ENCODE results near the gene POLA1. TPM values are rescaled to one million over a fixed set of nuclear protein-coding genes. Genes with fewer than 3 reads are reported as not detected.

The POLA1 gene
- total and polyA plus RNA-seq, 2 donors (not counting 1 experiment from before 2014, with no cell fraction given): 3.0 to 16.3 TPM

DNA sequence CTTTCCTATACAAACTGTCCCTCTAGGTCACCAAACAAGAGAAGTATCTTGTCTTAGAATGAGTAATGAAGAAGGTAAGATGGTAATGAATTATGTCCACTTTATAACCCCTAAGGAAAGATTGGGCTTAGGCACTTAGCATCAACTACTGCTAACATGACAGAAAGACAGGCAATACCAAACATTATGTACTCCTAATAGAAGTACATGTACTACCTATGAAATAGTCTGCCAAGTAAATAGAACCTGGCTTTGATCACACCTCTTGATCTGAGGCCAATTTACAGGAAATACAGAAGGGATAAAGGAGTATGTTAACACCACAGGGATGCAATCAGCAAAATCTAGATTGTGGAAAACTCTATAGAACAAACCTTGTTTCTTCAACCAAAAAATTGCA lies 32.4 kb upstream of the POLA1 start:
- Mint-ChIP-seq H3K4me1 (no peaks in the 10 kb centered on the region), H3K27ac (no peak overlapping the region), H3K27me3 (peaks cover 7% of the 10 kb centered on the region), H3K4me3 (no peak overlapping the region), H3K9me3 (ENCODE audit: insufficient read depth) (no peaks in the 10 kb centered on the region)
- H3K79me2 ChIP-seq (ENCODE audit: control insufficient read depth, insufficient read depth, low read length): no peaks in the 10 kb centered on the region
- DNase-seq: no peak
- no peak overlapping the region for H3K27ac ChIP-seq (ENCODE audit: low read length in 2 of 2)
- ATAC-seq (ENCODE audit: low read depth): no peak
- no peak overlapping the region for H3K4me2 ChIP-seq (replicated peaks; ENCODE audit: low read depth, low read length, poor library complexity, severe bottlenecking)
- CTCF ChIA-PET: no interaction called here
- POLR2A ChIA-PET: no interaction called here
- no peak overlapping the region for H3K9ac ChIP-seq (ENCODE audit: low read length)
- H4K20me1 ChIP-seq (ENCODE audit: control insufficient read depth, insufficient read depth, low read length, poor library complexity, severe bottlenecking): no peaks in the 10 kb centered on the region
- H2AFZ ChIP-seq (ENCODE audit: insufficient read depth, low read depth, low read length, poor library complexity, severe bottlenecking): no peak overlapping the region
- no peaks in the 10 kb centered on the region for H3K4me1 ChIP-seq (ENCODE audit: control insufficient read depth in 2 of 2, insufficient read depth in 2 of 2, low read length in 2 of 2)
- H3K36me3 ChIP-seq (replicated peaks in 1 of 2; ENCODE audit: control extremely low read depth in 1 of 2, control insufficient read depth in 1 of 2, extremely low read depth in 1 of 2, insufficient read depth in 2 of 2, low read length in 1 of 2): no peaks in the 10 kb centered on the region
- no peak for TF ChIP-seq EZH2 (IDR thresholded peaks at IDR 0.05; ENCODE audit: borderline replicate concordance, insufficient read depth, low read depth, low read length, poor library complexity, severe bottlenecking)
- TF ChIP-seq, protein P1, sequence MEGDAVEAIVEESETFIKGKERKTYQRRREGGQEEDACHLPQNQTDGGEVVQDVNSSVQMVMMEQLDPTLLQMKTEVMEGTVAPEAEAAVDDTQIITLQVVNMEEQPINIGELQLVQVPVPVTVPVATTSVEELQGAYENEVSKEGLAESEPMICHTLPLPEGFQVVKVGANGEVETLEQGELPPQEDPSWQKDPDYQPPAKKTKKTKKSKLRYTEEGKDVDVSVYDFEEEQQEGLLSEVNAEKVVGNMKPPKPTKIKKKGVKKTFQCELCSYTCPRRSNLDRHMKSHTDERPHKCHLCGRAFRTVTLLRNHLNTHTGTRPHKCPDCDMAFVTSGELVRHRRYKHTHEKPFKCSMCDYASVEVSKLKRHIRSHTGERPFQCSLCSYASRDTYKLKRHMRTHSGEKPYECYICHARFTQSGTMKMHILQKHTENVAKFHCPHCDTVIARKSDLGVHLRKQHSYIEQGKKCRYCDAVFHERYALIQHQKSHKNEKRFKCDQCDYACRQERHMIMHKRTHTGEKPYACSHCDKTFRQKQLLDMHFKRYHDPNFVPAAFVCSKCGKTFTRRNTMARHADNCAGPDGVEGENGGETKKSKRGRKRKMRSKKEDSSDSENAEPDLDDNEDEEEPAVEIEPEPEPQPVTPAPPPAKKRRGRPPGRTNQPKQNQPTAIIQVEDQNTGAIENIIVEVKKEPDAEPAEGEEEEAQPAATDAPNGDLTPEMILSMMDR (IDR thresholded peaks at IDR 0.05): no peak
- no peaks in the 10 kb centered on the region for H3K27me3 ChIP-seq (replicated peaks in 1 of 4; ENCODE audit: control extremely low read depth in 1 of 4, control insufficient read depth in 3 of 4, insufficient read depth in 4 of 4, low read length in 3 of 4)
- H3K4me3 ChIP-seq (ENCODE audit: control extremely low read depth in 1 of 5, extremely low read depth in 1 of 5, insufficient read depth in 1 of 5, low read depth in 2 of 5, low read length in 4 of 5): no peak overlapping the region
- no peaks in the 10 kb centered on the region for H3K9me3 ChIP-seq (ENCODE audit: control extremely low read depth in 1 of 3, control insufficient read depth in 2 of 3, insufficient read depth in 1 of 3, low read length in 2 of 3)
- intact Hi-C loops (cut with micrococcal nuclease): no loop called here

DNA sequence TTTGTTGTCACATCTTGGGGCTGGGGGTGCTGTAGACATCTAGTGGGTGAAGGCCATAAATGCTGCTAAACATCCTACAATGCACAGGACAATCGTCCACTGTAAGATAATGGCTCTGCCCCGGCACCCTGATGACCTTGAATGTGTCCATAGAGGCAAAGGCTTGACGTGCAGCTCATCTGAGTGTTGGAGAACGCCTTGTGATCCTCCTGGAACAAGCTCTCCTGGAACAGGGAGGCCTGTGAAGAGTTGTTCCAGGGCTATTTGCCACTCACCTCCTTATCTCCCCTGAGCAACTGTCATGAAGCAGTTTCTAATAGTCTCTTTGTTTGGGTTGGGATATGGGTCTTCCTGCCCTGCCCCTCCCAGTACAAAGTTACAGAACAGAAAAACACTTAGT lies 31.4 kb upstream of the POLA1 start:
- 93% methylated on average over 2 of the region's 4 CpGs for whole genome bisulfite sequencing (ENCODE audit: insufficient coverage)
- Mint-ChIP-seq H3K27ac (no peak overlapping the region), H3K4me1 (no peaks in the 10 kb centered on the region), H3K9me3 (ENCODE audit: insufficient read depth) (no peaks in the 10 kb centered on the region), H3K27me3 (peaks cover 7% of the 10 kb centered on the region), H3K4me3 (no peak overlapping the region)
- TF ChIP-seq, protein P1 (IDR thresholded peaks at IDR 0.05): no peak
- no peak for TF ChIP-seq EZH2 (IDR thresholded peaks at IDR 0.05; ENCODE audit: borderline replicate concordance, insufficient read depth, low read depth, low read length, poor library complexity, severe bottlenecking)
- ATAC-seq (ENCODE audit: low read depth) (no peak), DNase-seq (no peak)
- Histone ChIP-seq H3K4me2 (replicated peaks; ENCODE audit: low read depth, low read length, poor library complexity, severe bottlenecking) (no peak overlapping the region), H3K9me3 (ENCODE audit: control extremely low read depth in 1 of 3, control insufficient read depth in 2 of 3, insufficient read depth in 1 of 3, low read length in 2 of 3) (no peaks in the 10 kb centered on the region), H3K4me3 (ENCODE audit: control extremely low read depth in 1 of 5, extremely low read depth in 1 of 5, insufficient read depth in 1 of 5, low read depth in 2 of 5, low read length in 4 of 5) (no peak overlapping the region), H3K4me1 (ENCODE audit: control insufficient read depth in 2 of 2, insufficient read depth in 2 of 2, low read length in 2 of 2) (no peaks in the 10 kb centered on the region), H3K79me2 (ENCODE audit: control insufficient read depth, insufficient read depth, low read length) (no peaks in the 10 kb centered on the region), H3K27me3 (replicated peaks in 1 of 4; ENCODE audit: control extremely low read depth in 1 of 4, control insufficient read depth in 3 of 4, insufficient read depth in 4 of 4, low read length in 3 of 4) (no peaks in the 10 kb centered on the region), H3K36me3 (replicated peaks in 1 of 2; ENCODE audit: control extremely low read depth in 1 of 2, control insufficient read depth in 1 of 2, extremely low read depth in 1 of 2, insufficient read depth in 2 of 2, low read length in 1 of 2) (no peaks in the 10 kb centered on the region), H2AFZ (ENCODE audit: insufficient read depth, low read depth, low read length, poor library complexity, severe bottlenecking) (no peak overlapping the region), H3K9ac (ENCODE audit: low read length) (no peak overlapping the region), H3K27ac (ENCODE audit: low read length in 2 of 2) (no peak overlapping the region), H4K20me1 (ENCODE audit: control insufficient read depth, insufficient read depth, low read length, poor library complexity, severe bottlenecking) (no peaks in the 10 kb centered on the region)
- ChIA-PET CTCF (no interaction called here), POLR2A (no interaction called here)
- intact Hi-C loops (cut with micrococcal nuclease): no loop called here

Data from B cell (primary cell).